Ishikawa (cell line): Measurements from ENCODE around the gene MYO7B.

ENCODE experiments used
- CEBPB ChIP-seq: IDR thresholded peaks from 2 replicates; pipeline ENCODE4 v1.6.1; 2012
- EGR1 ChIP-seq: IDR thresholded peaks from 2 replicates; pipeline ENCODE4 v1.6.1; 2012
- FOXM1 ChIP-seq: IDR thresholded peaks from 2 replicates; pipeline ENCODE4 v1.6.1; 2012; ENCODE audit warnings: low read depth, borderline replicate concordance
- MAX ChIP-seq: IDR thresholded peaks from 2 replicates; pipeline ENCODE4 v1.6.1; 2012
- NFIC ChIP-seq: IDR thresholded peaks from 2 replicates; pipeline ENCODE4 v1.6.1; 2012
- REST ChIP-seq: IDR thresholded peaks from 2 replicates; pipeline ENCODE4 v1.6.1; 2012; ENCODE audit warnings: low read depth, mild to moderate bottlenecking
- TAF1 ChIP-seq: IDR thresholded peaks from 2 replicates; pipeline ENCODE4 v1.6.1; 2012; ENCODE audit warnings: low read depth, mild to moderate bottlenecking
- TEAD4 ChIP-seq: IDR thresholded peaks from 2 replicates; pipeline ENCODE4 v1.6.1; 2012

- TF ChIP-seq TAF1 (no peak), MAX (no peak), REST (no peak), TEAD4 (no peak), CEBPB (no peak), EGR1 (no peak), NFIC (no peak), FOXM1 (no peak)
Observed at GRCh38 chr2:127680706-127681287, 145.3 kb downstream of the MYO7B start.
